GM12878 (cell line): ENCODE results near the gene HOXC9. TPM values are rescaled to one million over a fixed set of nuclear protein-coding genes. Genes with fewer than 3 reads are reported as not detected.
A peak's percentile ranks its signal among the peaks of the same experiment; 100 is the strongest.

Source experiments
- ATAC-seq: fragments of 200-7000 bp; cut with Tn5 transposase; 3 replicates; pipeline ENCODE4 v1.9.1; 2020; ENCODE audit warnings: mild to moderate bottlenecking, moderate library complexity
- BruUV-seq: library from RNA; stranded (reverse); fragments of 400-500 nt; replicated peaks from 2 replicates; lab custom pipeline; 2021; lab: Mats Ljungman, UMichigan
- CTCF ChIA-PET: fragments of 300-600 bp; sonication (Branson Sonifier 250); formaldehyde crosslinking; extraction: SDS; loops from one replicate; lab custom pipeline; 2021; ENCODE audit warnings: inconsistent platforms; lab: Yijun Ruan, JAX
- POLR2A ChIA-PET: fragments of 350-600 bp; formaldehyde crosslinking; extraction: SDS; loops from one replicate; lab custom pipeline; 2021; ENCODE audit warnings: inconsistent platforms; lab: Charles Lee
- RAD21 ChIA-PET: fragments of 300-600 bp; sonication (Branson Sonifier 250); formaldehyde crosslinking; loops from one replicate; lab custom pipeline; 2023; ENCODE audit warnings: antibody characterized with exemption; ENCODE audit not compliant: unreplicated experiment; lab: Charles Lee
- SMC1A ChIA-PET: fragments of 300-600 bp; sonication (Branson Sonifier 250); formaldehyde crosslinking; loops from one replicate; lab custom pipeline; 2023; ENCODE audit not compliant: unreplicated experiment, uncharacterized antibody; lab: Charles Lee
- DNase-seq: peaks from one replicate; pipeline ENCODE4 v3.0.0-alpha.2; 2011; ENCODE audit warnings: low read depth, low spot score
- FAIRE-seq: peaks from 3 replicates; lab custom pipeline; 2011; peaks lifted over from hg19 to GRCh38; lab: Jason Lieb, UNC
- H2AFZ ChIP-seq: 2 replicates; pipeline ENCODE4 v1.6.0; 2011; ENCODE audit warnings: low read depth, low read length, control low read depth; ENCODE audit not compliant: control insufficient read depth
- H3K27ac ChIP-seq: 2 replicates; pipeline ENCODE4 v1.5.1; 2011; ENCODE audit warnings: control low read depth; ENCODE audit not compliant: control insufficient read depth, insufficient read depth
- H3K27me3 ChIP-seq, 2 experiments: replicated peaks in 1 of 2; 2 replicates each; pipeline versions ENCODE4 v1.6.0 to v1.6.1; 2011; ENCODE audit warnings: low read length in 1 of 2; ENCODE audit not compliant: control insufficient read depth in 2 of 2, insufficient read depth in 2 of 2
- H3K36me3 ChIP-seq, 2 experiments: 2 replicates each; pipeline ENCODE4 v1.5.1; 2011; ENCODE audit warnings: low read length in 1 of 2; ENCODE audit not compliant: control insufficient read depth in 2 of 2, insufficient read depth in 2 of 2
- H3K4me1 ChIP-seq: 2 replicates; pipeline ENCODE4 v1.6.1; 2011; ENCODE audit warnings: mild to moderate bottlenecking, low read length, moderate library complexity, mixed read lengths; ENCODE audit not compliant: control insufficient read depth, insufficient read depth
- H3K4me2 ChIP-seq: 2 replicates; pipeline ENCODE4 v1.6.0; 2011; ENCODE audit warnings: control low read depth; ENCODE audit not compliant: control insufficient read depth, insufficient read depth
- H3K4me3 ChIP-seq: fragments of 200-600 bp; sonication (generic); 2 replicates; pipeline ENCODE4 v1.5.1; 2016
- H3K79me2 ChIP-seq: 2 replicates; pipeline ENCODE4 v1.6.0; 2011; ENCODE audit warnings: low read length; ENCODE audit not compliant: control insufficient read depth, insufficient read depth
- H3K9ac ChIP-seq: 2 replicates; pipeline ENCODE4 v1.8.0; 2011; ENCODE audit warnings: low read length, control low read depth, mixed read lengths; ENCODE audit not compliant: control insufficient read depth, insufficient read depth
- H3K9me3 ChIP-seq: replicated peaks from 3 replicates; pipeline ENCODE4 v1.5.1; 2011; ENCODE audit warnings: mild to moderate bottlenecking, low read length; ENCODE audit not compliant: control insufficient read depth, insufficient read depth
- H4K20me1 ChIP-seq: 2 replicates; pipeline ENCODE4 v1.6.0; 2011; ENCODE audit not compliant: control insufficient read depth, insufficient read depth
- ASH2L ChIP-seq: fragments of 300-600, 200-600 bp; sonication (generic); IDR thresholded peaks from 2 replicates; pipeline ENCODE4 v1.6.1; 2017; ENCODE audit warnings: low read depth, mild to moderate bottlenecking, borderline replicate concordance
- ATF7 ChIP-seq: fragments of 450-650 bp; IDR thresholded peaks from 2 replicates; pipeline ENCODE4 v1.6.1; 2016; ENCODE audit warnings: low read depth, mild to moderate bottlenecking
- IKZF1 ChIP-seq: fragments of 450-650 bp; conservative IDR thresholded peaks from 2 replicates; pipeline ENCODE4 v1.6.1; 2017; ENCODE audit warnings: antibody characterized with exemption, mild to moderate bottlenecking
- PAX5 ChIP-seq: IDR thresholded peaks from 2 replicates; pipeline ENCODE4 v1.6.1; 2011; ENCODE audit warnings: low read depth, low read length, borderline replicate concordance
- WGBS: methylation state at CpG from one replicate; pipeline ENCODE4 v1.1.6; 2016; ENCODE audit warnings: low lambda C conversion rate; ENCODE audit not compliant: insufficient replicate concordance, insufficient coverage; ENCODE audit errors: missing lambda C conversion rate; 5-methylcytosine and 5-hydroxymethylcytosine counted together
- in situ Hi-C: fragments of 300-500 bp; cut with MboI; formaldehyde crosslinking; loops from 9 replicates; pipeline ENCODE4 v1.14.3; 2018; ENCODE audit warnings: mixed read lengths
- intact Hi-C: fragments of 100-400 bp; cut with micrococcal nuclease; formaldehyde crosslinking; loops from one replicate; pipeline ENCODE4 v1.14.2; 2022; ENCODE audit not compliant: unreplicated experiment
- polyA plus RNA-seq, 11 experiments: library from polyadenylated mRNA; depleted of rRNA in 4 of 11; unstranded in 6 of 11; stranded (reverse) in 5 of 11; fragments of >200 nt; fragmentation: Nextera tagmentation in 4 of 11; fragmentation: Illumina TruSeq in 1 of 11; extraction: Ambion mirVana in 4 of 11; extraction: Trizol in 1 of 11; gene quantifications; 1 replicate in 1 of 11; 2 replicates in 10 of 11; pipeline versions ENCODE4 v1.2.1 to v1.2.3, GENCODE V29; 2011 to 2016; ENCODE audit warnings: inconsistent platforms in 2 of 11, missing spikeins in 2 of 11, low read depth in 1 of 11
- total RNA-seq, 4 experiments: library from RNA; depleted of rRNA in 3 of 4; stranded (reverse); fragments of >200 nt in 3 of 4; fragmentation: Illumina TruSeq in 1 of 4; extraction: Trizol in 1 of 4; gene quantifications; 2 replicates each; pipeline versions ENCODE4 v1.2.1 to v1.2.3, GENCODE V29; 2013 to 2021

HOXC9 gene
- total and polyA plus RNA-seq, 10 of the 15 experiments (the other 5 are each of a cell fraction or from before 2014, with no cell fraction given) = not detected

DNA sequence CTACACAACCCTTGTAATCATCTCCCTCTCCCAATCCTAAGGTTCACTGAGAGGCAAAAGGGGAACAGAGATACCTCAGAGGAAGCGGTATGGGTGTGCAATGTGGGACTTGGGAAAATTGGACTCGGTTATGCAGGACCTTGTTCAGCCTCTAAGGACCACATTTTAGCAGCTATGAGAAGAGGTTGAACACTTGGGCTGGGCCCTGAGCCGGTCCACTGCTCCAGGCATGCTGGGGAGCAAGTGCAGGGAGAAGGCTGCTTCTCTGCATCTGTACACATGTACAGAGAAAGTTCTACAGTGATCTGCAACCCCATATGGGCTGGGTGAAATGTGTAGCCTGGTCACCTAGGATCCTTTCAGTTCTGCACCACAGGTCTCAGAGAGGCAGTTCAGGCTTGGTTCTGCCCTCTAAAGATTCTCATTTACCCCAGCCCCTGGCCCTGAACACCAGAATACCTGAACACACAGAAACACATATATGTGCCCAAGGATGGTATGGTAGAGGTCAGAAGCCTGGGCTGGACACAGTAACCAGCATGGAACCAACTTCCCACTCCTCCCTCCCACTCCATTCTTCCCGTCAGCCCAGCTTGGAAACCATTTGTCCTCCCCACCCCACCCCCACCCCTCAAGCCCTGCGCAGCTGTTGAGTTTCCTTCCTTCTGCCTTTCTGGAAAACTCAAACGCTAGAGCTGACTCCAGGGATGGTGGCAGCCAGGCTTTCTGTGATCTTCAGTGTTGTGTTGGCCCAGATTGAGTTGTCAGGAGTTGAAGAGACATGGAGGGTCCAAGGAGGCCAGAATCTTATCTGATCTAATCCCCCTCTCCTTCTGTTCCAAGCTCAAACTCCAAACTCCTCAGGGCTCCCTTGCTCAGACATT, 43.3 kb downstream of the HOXC9 start:
- CTCF ChIA-PET = interaction anchor here (2.7 to 4.5 kb wide), 2 partner anchors 8 to 11 kb away, joined by 8 to 16 read pairs; partner anchors contain the start of gene HOXC5
- WGBS = 28% methylated on average over 6 of the region's 6 CpGs
- no peak overlapping the region for H2AFZ ChIP-seq
- SMC1A ChIA-PET = no interaction called here
- DNase-seq = no peak
- no peak overlapping the region for H3K27ac ChIP-seq
- H3K36me3 ChIP-seq = no peaks in the 10 kb centered on the region
- TF ChIP-seq ASH2L (no peak), PAX5 (no peak)
- in situ Hi-C loops (no loop called here), intact Hi-C loops (no loop called here)
- no peaks in the 10 kb centered on the region for H4K20me1 ChIP-seq
- no peaks in the 10 kb centered on the region for H3K4me1 ChIP-seq
- H3K9me3 ChIP-seq = no peaks in the 10 kb centered on the region; the same call in 2 of the 3 replicates
- FAIRE-seq = no peak
- no peak overlapping the region for H3K4me2 ChIP-seq
- H3K27me3 ChIP-seq = peaks cover 5 to 11% of the 10 kb centered on the region in 2 experiments; a peak in 3 of 4 replicates
- H3K79me2 ChIP-seq = no peaks in the 10 kb centered on the region
- no peak for ATAC-seq
- no TSS peak for BruUV-seq
- RAD21 ChIA-PET = interaction anchor here (2.3 kb wide), 1 partner anchor 10 kb away, joined by 10 read pairs; the partner anchor contains the start of gene HOXC5
- H3K9ac ChIP-seq = no peak overlapping the region
- H3K4me3 ChIP-seq = no peak overlapping the region
- POLR2A ChIA-PET = interaction anchor here (2.3 kb wide), 1 partner anchor 11 kb away, joined by 8 read pairs; the partner anchor contains the start of gene HOXC4

DNA sequence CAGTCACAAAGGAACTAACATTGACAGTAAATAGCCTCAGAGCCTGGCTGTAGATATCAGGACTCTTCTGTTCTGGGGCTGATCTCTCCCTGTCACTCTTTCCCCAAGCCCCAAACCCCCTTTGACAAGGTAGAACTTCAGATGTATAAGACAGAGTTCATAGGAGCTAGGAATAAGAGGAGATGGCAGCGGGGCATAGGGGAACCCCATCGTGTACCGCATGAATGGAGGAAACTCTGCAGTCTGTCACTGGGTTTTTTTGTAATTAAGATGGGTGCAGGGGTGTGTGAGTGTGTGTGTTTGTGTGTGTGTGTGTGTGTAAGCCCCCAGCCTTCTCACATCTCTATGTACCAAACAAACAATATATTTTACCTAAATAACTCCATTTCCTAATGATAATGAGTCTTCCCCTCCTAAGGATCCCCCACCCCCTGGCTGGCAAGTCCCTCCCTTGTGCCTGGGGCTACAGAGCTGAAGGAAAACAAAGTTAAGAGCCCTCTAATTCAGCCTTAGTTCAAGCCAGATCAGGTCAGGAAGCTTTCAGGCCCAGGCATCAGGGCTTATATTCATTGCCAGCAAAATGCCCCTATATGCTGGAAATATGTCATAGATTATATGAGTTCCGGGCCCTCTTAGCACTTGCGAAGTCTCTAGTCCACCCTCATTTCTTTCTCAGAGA, 44.6 kb downstream of the HOXC9 start:
- no peaks in the 10 kb centered on the region; the same call in 2 of the 3 replicates for H3K9me3 ChIP-seq
- 41% methylated on average over 5 of the region's 5 CpGs for WGBS
- no peaks in the 10 kb centered on the region for H3K4me1 ChIP-seq
- peaks cover 5 to 6% of the 10 kb centered on the region in 2 experiments; a peak in 3 of 4 replicates for H3K27me3 ChIP-seq
- no peak overlapping the region for H3K9ac ChIP-seq
- no peaks in the 10 kb centered on the region for H4K20me1 ChIP-seq
- RAD21 ChIA-PET = interaction anchor here (0.6 to 2.3 kb wide), 6 partner anchors 9 to 144 kb away, joined by 3 to 10 read pairs (median 3); partner anchors contain the start of genes HOXC4, HOXC5 and SMUG1
- H3K79me2 ChIP-seq = no peaks in the 10 kb centered on the region
- H3K4me3 ChIP-seq = no peak overlapping the region
- H3K36me3 ChIP-seq = no peaks in the 10 kb centered on the region
- intact Hi-C loops = no loop called here
- DNase-seq (no peak), FAIRE-seq (no peak), ATAC-seq (peak; percentile 81)
- SMC1A ChIA-PET = interaction anchor here (1.2 to 1.9 kb wide), 4 partner anchors 9 to 172 kb away, joined by 3 to 5 read pairs (median 4); partner anchors contain the start of gene HOXC4
- TF ChIP-seq ATF7 (no peak), IKZF1 (no peak)
- CTCF ChIA-PET = interaction anchor here (1.4 to 4.5 kb wide), 5 partner anchors 9 to 22 kb away, joined by 3 to 16 read pairs (median 6); partner anchors contain the start of genes HOXC4 and HOXC5
- no peak overlapping the region for H3K4me2 ChIP-seq
- POLR2A ChIA-PET = interaction anchor here (2.3 kb wide), 1 partner anchor 9 kb away, joined by 8 read pairs; the partner anchor contains the start of gene HOXC4
- in situ Hi-C loops = no loop called here
- no peak overlapping the region for H2AFZ ChIP-seq
- no peak overlapping the region for H3K27ac ChIP-seq
- BruUV-seq = no TSS peak
